Uterus (tissue), 2 donors: ENCODE measurements around the gene ARRDC5.

Source experiments
- CTCF ChIP-seq, 4 experiments: fragments of 200-600 bp in 2 of 4; fragments of 450-650 bp in 2 of 4; sonication (generic) in 2 of 4; IDR thresholded peaks; one replicate each; pipeline ENCODE4 v1.5.1; 2016 to 2019; ENCODE audit warnings: antibody characterized with exemption in 4 of 4, mild to moderate bottlenecking in 2 of 4, moderate library complexity in 1 of 4
- POLR2A ChIP-seq, 2 donors: fragments of 450-650 bp; IDR thresholded peaks; one replicate each; pipeline ENCODE4 v1.6.1; 2016; ENCODE audit warnings: antibody characterized with exemption in 2 of 2, mild to moderate bottlenecking in 1 of 2, moderate library complexity in 1 of 2

DNA sequence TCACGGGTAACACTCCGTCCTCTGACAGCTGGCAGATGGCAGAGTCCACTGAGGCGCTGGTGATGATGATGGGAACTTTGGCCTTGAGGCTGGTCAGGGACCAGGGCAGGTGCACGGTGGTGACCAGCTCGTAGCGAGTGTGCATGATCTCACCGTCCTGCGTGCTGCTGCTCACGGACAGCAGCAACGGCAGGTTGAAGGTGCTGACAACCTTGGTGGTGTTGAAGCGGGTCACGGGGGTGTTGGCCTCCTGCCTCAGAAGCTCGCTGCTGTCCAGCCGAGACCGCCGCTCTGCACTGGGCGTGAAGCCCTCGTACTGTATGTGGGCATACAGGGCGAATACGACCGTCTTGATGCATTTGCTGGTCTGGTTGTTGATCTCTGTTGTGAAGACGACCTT is 11.6 kb downstream of the ARRDC5 start:
- no peak for TF ChIP-seq CTCF (IDR thresholded peaks at IDR 0.05)
- TF ChIP-seq POLR2A (IDR thresholded peaks at IDR 0.05) = no peak
